Stomach (tissue), 9 donors: ENCODE data around the gene CEP85L. TPM values are rescaled to one million over a fixed set of nuclear protein-coding genes. Genes with fewer than 3 reads are reported as not detected.

Experiments used
- DNase-seq, 2 donors: peaks; one replicate each; pipeline versions ENCODE4 v3.0.0 to v3.0.0-alpha.2; 2013 to 2019
- H3K27ac ChIP-seq, 5 donors: fragments of 200-600 bp in 4 of 5; sonication (generic) in 4 of 5; one replicate each; pipeline ENCODE4 v1.5.1; 2013 to 2019; ENCODE audit warnings: mild to moderate bottlenecking in 1 of 5, moderate library complexity in 1 of 5
- H3K27me3 ChIP-seq, 3 donors: fragments of 200-600 bp; sonication (generic); one replicate each; pipeline ENCODE4 v1.5.1; 2017 to 2019; ENCODE audit warnings: mixed run types in 1 of 3
- H3K36me3 ChIP-seq, 4 donors: fragments of 200-600 bp; sonication (generic); 1 replicate in 3 of 4; 2 replicates in 1 of 4; pipeline ENCODE4 v1.5.1; 2016 to 2019
- H3K4me1 ChIP-seq, 4 donors: fragments of 200-600 bp; sonication (generic); one replicate each; pipeline ENCODE4 v1.5.1; 2016 to 2019
- H3K4me3 ChIP-seq, 4 donors: fragments of 200-600 bp; sonication (generic) in 3 of 4; one replicate each; pipeline ENCODE4 v1.5.1; 2016 to 2019; ENCODE audit warnings: mild to moderate bottlenecking in 1 of 4
- H3K9me3 ChIP-seq, 4 donors: fragments of 200-600 bp; sonication (generic); one replicate each; pipeline ENCODE4 v1.5.1; 2016 to 2019
- CTCF ChIP-seq, 7 experiments: fragments of 450-650 bp in 4 of 7; fragments of 200-600 bp in 3 of 7; sonication (generic) in 3 of 7; IDR thresholded peaks; one replicate each; pipeline ENCODE4 v1.5.1; 2016 to 2019; ENCODE audit warnings: antibody characterized with exemption in 7 of 7, control low read depth in 2 of 7, mild to moderate bottlenecking in 1 of 7
- EP300 ChIP-seq: sonication (generic); formaldehyde crosslinking; IDR thresholded peaks from one replicate; pipeline ENCODE4 v1.6.1; 2017; ENCODE audit warnings: antibody characterized with exemption
- POLR2A ChIP-seq, 4 donors: fragments of 450-650 bp; IDR thresholded peaks; one replicate each; pipeline ENCODE4 v1.6.1; 2016; ENCODE audit warnings: antibody characterized with exemption in 4 of 4, control low read depth in 2 of 4, mild to moderate bottlenecking in 1 of 4, moderate library complexity in 1 of 4
- POLR2AphosphoS5 ChIP-seq, 3 donors: sonication (generic); formaldehyde crosslinking; IDR thresholded peaks; one replicate each; pipeline ENCODE4 v1.6.1; 2016; ENCODE audit warnings: antibody characterized with exemption in 3 of 3
- WGBS, 5 donors: extraction: QIAGEN DNeasy Blood & Tissue Kit in 3 of 5; methylation state at CpG; one replicate each; pipeline versions ENCODE4 v1.1.5 to v1.1.7; 2013 to 2018; 5-methylcytosine and 5-hydroxymethylcytosine counted together
- intact Hi-C: fragments of 100-400 bp; cut with DNase I; formaldehyde crosslinking; loops from one replicate; pipeline ENCODE4 v1.15.1; 2023; ENCODE audit warnings: low total_unique reads
- polyA plus RNA-seq, 3 donors: library from polyadenylated mRNA; stranded (reverse); fragments of 200-250 nt; gene quantifications; one replicate each; pipeline ENCODE4 v1.2.3, GENCODE V29; 2013
- total RNA-seq, 5 donors: library from RNA; depleted of rRNA; stranded (reverse); fragments of >200 nt; gene quantifications; one replicate each; pipeline versions ENCODE4 v1.1.0 to v1.2.3, GENCODE V29; 2014 to 2016
- donor health status: healthy with polysubstance abuse.
- donor health status: Bipolar disorder and iron deficiency.
- donor health status: healthy.

The CEP85L gene
- total and polyA plus RNA-seq, 8 donors, result 1.5 to 67.7 (median 8.7) TPM

- Histone ChIP-seq H3K36me3 (peaks cover 0 to 8% (median 2%) of the 10 kb centered on the region in 4 donors), H3K4me3 (peak overlapping the region in 2 of 4 donors; percentile 17 to 34), H3K4me1 (peaks cover 0 to 36% (median 18%) of the 10 kb centered on the region in 4 donors), H3K27me3 (no peaks in the 10 kb centered on the region), H3K27ac (peak overlapping the region in 1 of 5 donors; percentile 8), H3K9me3 (no peaks in the 10 kb centered on the region)
- DNase-seq, result peak in 1 of 2 donors; percentile 70
- intact Hi-C loops, result no loop called here
- TF ChIP-seq EP300 (no peak), CTCF (IDR thresholded peaks at IDR 0.05) (peak in 4 of 7 experiments; percentile 16 to 49 (median 41))
- 16 to 36% (median 31%) methylated on average over 3 of the region's 3 CpGs for WGBS, 5 donors
Measured at GRCh38 chr6:118551063-118552053, 100.0 kb downstream of the CEP85L start.

GRCh38 chr6:118548613-118549012 is 102.8 kb downstream of the CEP85L start:
- Histone ChIP-seq H3K4me1 (peaks cover 4 to 51% (median 29%) of the 10 kb centered on the region in 4 donors), H3K27ac (peak overlapping the region in 4 of 5 donors; percentile 15 to 58 (median 39)), H3K4me3 (peak overlapping the region in 3 of 4 donors; percentile 23 to 34 (median 25)), H3K27me3 (no peaks in the 10 kb centered on the region), H3K9me3 (no peaks in the 10 kb centered on the region), H3K36me3 (no peaks in the 10 kb centered on the region)
- intact Hi-C loops, result no loop called here
- DNase-seq, result no peak
- TF ChIP-seq POLR2AphosphoS5 (IDR thresholded peaks at IDR 0.05) (no peak), CTCF (IDR thresholded peaks at IDR 0.05) (no peak), POLR2A (IDR thresholded peaks at IDR 0.05) (no peak), EP300 (no peak)

DNA sequence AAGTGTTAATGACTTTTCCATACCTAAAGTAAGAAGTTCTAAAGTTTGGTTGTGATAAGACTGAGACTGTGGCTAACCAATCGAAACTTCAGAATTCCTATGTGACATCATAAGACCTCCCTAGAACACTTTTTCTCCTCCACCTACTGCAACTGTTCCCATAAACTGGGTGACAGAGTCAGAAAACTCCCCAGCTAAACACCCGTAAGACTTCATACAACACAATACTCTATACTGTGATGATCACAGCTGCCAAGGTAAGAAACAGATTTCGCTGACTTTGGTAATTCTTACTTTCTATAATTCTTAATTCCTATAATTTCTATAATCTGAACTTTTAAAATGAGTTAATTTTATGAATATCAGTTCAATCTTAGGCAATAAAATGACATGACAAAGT is 103.3 kb downstream of the CEP85L start, which contains the start of gene PLN:
TSS of gene PLN (plus strand) at position 161 of the 400 bp plus-strand sequence. CDS start 10,626 bp downstream, outside the sequence.
- WGBS, 5 donors, result 73 to 86% (median 81%) methylated on average over 3 of the region's 3 CpGs
- Histone ChIP-seq H3K27ac (peak within 1 kb of the TSS in 4 of 5 donors; percentile 30 to 62 (median 51)), H3K4me3 (peak within 1 kb of the TSS; percentile 4 to 34 (median 24)), H3K9me3 (no peaks in the 10 kb centered on the region), H3K36me3 (no peaks in the 10 kb centered on the region), H3K27me3 (no peaks in the 10 kb centered on the region), H3K4me1 (peaks cover 4 to 47% (median 27%) of the 10 kb centered on the region in 4 donors)
- no peak for DNase-seq
- intact Hi-C loops, result no loop called here
- TF ChIP-seq CTCF (IDR thresholded peaks at IDR 0.05) (no peak), POLR2AphosphoS5 (IDR thresholded peaks at IDR 0.05) (peak in 2 of 3 donors; percentile 54 to 62), POLR2A (IDR thresholded peaks at IDR 0.05) (no peak), EP300 (no peak)

DNA sequence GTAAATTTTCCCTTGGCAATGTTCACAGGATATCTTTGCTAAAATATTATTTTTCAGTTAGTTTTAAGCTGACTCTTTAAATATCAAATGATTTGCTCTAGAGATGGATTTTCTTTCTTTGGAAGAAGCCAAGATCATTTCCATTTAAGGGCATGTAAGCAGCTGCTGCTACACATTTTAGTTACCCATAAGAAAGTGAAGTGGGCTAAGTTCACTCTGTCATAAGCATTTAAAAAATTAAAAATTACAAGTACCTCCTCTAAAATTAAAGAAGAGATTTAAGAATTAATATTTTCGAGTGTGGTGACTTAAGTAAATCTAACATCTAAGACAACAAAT is 104.5 kb downstream of the CEP85L start:
- intact Hi-C loops, result no loop called here
- Histone ChIP-seq H3K4me1 (peaks cover 4 to 39% (median 22%) of the 10 kb centered on the region in 4 donors), H3K36me3 (no peaks in the 10 kb centered on the region), H3K27me3 (no peaks in the 10 kb centered on the region), H3K9me3 (no peaks in the 10 kb centered on the region), H3K27ac (peak overlapping the region in 3 of 5 donors; percentile 44 to 62 (median 58)), H3K4me3 (no peak overlapping the region)
- WGBS, 5 donors, result 34 to 67% (median 51%) methylated on average over 1 of the region's 1 CpG
- no peak for DNase-seq
- TF ChIP-seq CTCF (IDR thresholded peaks at IDR 0.05), result no peak
- no peak for TF ChIP-seq POLR2A (IDR thresholded peaks at IDR 0.05)
- no peak for TF ChIP-seq POLR2AphosphoS5 (IDR thresholded peaks at IDR 0.05)
